HCT116 (cell line): Measurements from ENCODE around the gene GNG10.

Source experiments
- ATF3 ChIP-seq: IDR thresholded peaks from 2 replicates; pipeline ENCODE4 v1.6.1; 2012
- CBX3 ChIP-seq: IDR thresholded peaks from 2 replicates; pipeline ENCODE4 v1.6.1; 2012; ENCODE audit warnings: low read depth
- CTCF ChIP-seq, 3 experiments: fragments of 200-600 bp in 1 of 3; sonication (generic) in 1 of 3; IDR thresholded peaks in 2 of 3; conservative IDR thresholded peaks in 1 of 3; 2 replicates each; pipeline ENCODE4 v1.5.1; 2012 to 2017; ENCODE audit warnings: low read depth in 2 of 3, low read length in 2 of 3, antibody characterized with exemption in 1 of 3, borderline replicate concordance in 1 of 3, control low read depth in 1 of 3, mild to moderate bottlenecking in 1 of 3, mixed read lengths in 1 of 3, mixed run types in 1 of 3, moderate library complexity in 1 of 3; ENCODE audit not compliant: insufficient read depth in 1 of 3
- FOSL1 ChIP-seq: IDR thresholded peaks from 2 replicates; pipeline ENCODE4 v1.6.1; 2012; ENCODE audit warnings: low read depth
- REST ChIP-seq: IDR thresholded peaks from 2 replicates; pipeline ENCODE4 v1.6.1; 2012; ENCODE audit warnings: low read depth
- YY1 ChIP-seq: IDR thresholded peaks from 2 replicates; pipeline ENCODE4 v1.6.1; 2011; ENCODE audit warnings: low read length, low read depth, moderate library complexity, mild to moderate bottlenecking; ENCODE audit not compliant: insufficient replicate concordance; ENCODE audit errors: extremely low read depth

GRCh38 chr9:111644195-111644772, 17.1 kb upstream of the GNG10 start:
- TF ChIP-seq CTCF (IDR thresholded peaks at IDR 0.05 in 2 of 3, conservative IDR thresholded peaks at IDR 0.05 in 1 of 3; ENCODE audit: borderline replicate concordance in 1 of 3, insufficient read depth in 1 of 3, low read depth in 2 of 3, low read length in 2 of 3) (no peak), ATF3 (no peak), FOSL1 (no peak), YY1 (no peak), CBX3 (no peak), REST (no peak)
